SK-N-SH treated with all-trans-retinoic acid at 6 μM for 48 hours (cell line): ENCODE measurements around the gene CCDC124.

Experiments used
- ARNTL ChIP-seq: fragments of 450-650 bp; formaldehyde crosslinking; IDR thresholded peaks from 2 replicates; pipeline ENCODE4 v1.5.0; 2020; ENCODE audit warnings: low read depth, mild to moderate bottlenecking, moderate library complexity, borderline replicate concordance
- BACH2 ChIP-seq: fragments of 250-450 bp; sonication (Bioruptor Pico); IDR thresholded peaks from 2 replicates; pipeline ENCODE4 v1.9.0; 2021; ENCODE audit warnings: mild to moderate bottlenecking, borderline replicate concordance
- CREB5 ChIP-seq: fragments of 250-450 bp; sonication (Bioruptor Pico); IDR thresholded peaks from 2 replicates; pipeline ENCODE4 v1.5.1; 2020; ENCODE audit warnings: low read depth, mild to moderate bottlenecking, moderate library complexity
- CSDC2 ChIP-seq: fragments of 250-450 bp; sonication (Bioruptor Pico); IDR thresholded peaks from 2 replicates; pipeline ENCODE4 v1.5.0; 2020; ENCODE audit warnings: mild to moderate bottlenecking, moderate library complexity
- ESRRG ChIP-seq: fragments of 250-450 bp; sonication (Bioruptor Pico); IDR thresholded peaks from 2 replicates; pipeline ENCODE4 v1.6.1; 2021; ENCODE audit warnings: mild to moderate bottlenecking
- OSR1 ChIP-seq: fragments of 250-450 bp; sonication (Bioruptor Pico); IDR thresholded peaks from 2 replicates; pipeline ENCODE4 v1.8.0; 2022; ENCODE audit warnings: moderate library complexity, mild to moderate bottlenecking, inconsistent platforms
- PATZ1 ChIP-seq: fragments of 250-450 bp; sonication (Bioruptor Pico); IDR thresholded peaks from 2 replicates; pipeline ENCODE4 v1.8.0; 2020; ENCODE audit warnings: mild to moderate bottlenecking, moderate library complexity, borderline replicate concordance
- ZFP3 ChIP-seq: fragments of 250-450 bp; sonication (Bioruptor Pico); IDR thresholded peaks from 2 replicates; pipeline ENCODE4 v1.5.0; 2020; ENCODE audit warnings: mild to moderate bottlenecking, moderate library complexity
- ZNF8 ChIP-seq: fragments of 450-650 bp; formaldehyde crosslinking; IDR thresholded peaks from 2 replicates; pipeline ENCODE4 v1.5.0; 2020; ENCODE audit warnings: mild to moderate bottlenecking, moderate library complexity

- TF ChIP-seq ESRRG (CRISPR knock-in tag) (no peak), OSR1 (CRISPR knock-in tag) (no peak), PATZ1 (no peak), BACH2 (CRISPR knock-in tag) (no peak), CSDC2 (CRISPR knock-in tag) (no peak), ARNTL (CRISPR knock-in tag) (no peak), ZNF8 (no peak), CREB5 (CRISPR knock-in tag) (no peak), ZFP3 (CRISPR knock-in tag) (no peak)
These were observed 24.5 kb downstream of the CCDC124 start for GRCh38 chr19:17957149-17957849.
